SU-DHL-6 (cell line): ENCODE measurements around the gene TRAF6.

Experiments
- EZH2phosphoT487 ChIP-seq: fragments of 200-600 bp; sonication (generic), shearing (Covaris generic); conservative IDR thresholded peaks from 2 replicates; pipeline ENCODE4 v1.6.1; 2018; ENCODE audit warnings: mild to moderate bottlenecking, antibody characterized with exemption, low read length, moderate library complexity, mixed read lengths
- TF ChIP-seq, protein P1 (sequence below): fragments of 200-600 bp; sonication (generic); IDR thresholded peaks from one replicate; pipeline ENCODE4 v1.5.1; 2017; ENCODE audit warnings: antibody characterized with exemption, mild to moderate bottlenecking, low read length, moderate library complexity; ENCODE audit not compliant: insufficient read depth, poor library complexity, severe bottlenecking

DNA sequence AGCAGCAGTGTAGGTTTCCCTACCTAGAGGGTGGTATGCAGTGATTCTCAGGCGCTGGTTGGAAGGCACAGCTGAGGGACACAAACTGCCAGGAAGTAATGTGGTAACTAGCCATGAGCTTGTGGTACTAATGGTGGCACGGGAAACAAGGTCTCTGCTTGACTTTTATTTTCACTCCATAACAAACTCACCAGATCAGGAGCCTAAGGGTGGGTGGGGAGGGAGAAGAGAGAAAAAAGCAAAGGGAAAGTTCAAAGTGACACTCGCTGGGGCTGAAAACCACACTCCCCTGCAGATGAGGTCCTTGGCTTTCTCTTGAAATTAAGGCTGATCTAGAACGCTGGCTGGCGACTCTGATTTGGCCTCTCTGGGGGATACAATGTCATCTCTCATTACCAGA, 22.0 kb downstream of the TRAF6 start:
- no peak for TF ChIP-seq EZH2phosphoT487
- TF ChIP-seq, protein P1, sequence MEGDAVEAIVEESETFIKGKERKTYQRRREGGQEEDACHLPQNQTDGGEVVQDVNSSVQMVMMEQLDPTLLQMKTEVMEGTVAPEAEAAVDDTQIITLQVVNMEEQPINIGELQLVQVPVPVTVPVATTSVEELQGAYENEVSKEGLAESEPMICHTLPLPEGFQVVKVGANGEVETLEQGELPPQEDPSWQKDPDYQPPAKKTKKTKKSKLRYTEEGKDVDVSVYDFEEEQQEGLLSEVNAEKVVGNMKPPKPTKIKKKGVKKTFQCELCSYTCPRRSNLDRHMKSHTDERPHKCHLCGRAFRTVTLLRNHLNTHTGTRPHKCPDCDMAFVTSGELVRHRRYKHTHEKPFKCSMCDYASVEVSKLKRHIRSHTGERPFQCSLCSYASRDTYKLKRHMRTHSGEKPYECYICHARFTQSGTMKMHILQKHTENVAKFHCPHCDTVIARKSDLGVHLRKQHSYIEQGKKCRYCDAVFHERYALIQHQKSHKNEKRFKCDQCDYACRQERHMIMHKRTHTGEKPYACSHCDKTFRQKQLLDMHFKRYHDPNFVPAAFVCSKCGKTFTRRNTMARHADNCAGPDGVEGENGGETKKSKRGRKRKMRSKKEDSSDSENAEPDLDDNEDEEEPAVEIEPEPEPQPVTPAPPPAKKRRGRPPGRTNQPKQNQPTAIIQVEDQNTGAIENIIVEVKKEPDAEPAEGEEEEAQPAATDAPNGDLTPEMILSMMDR: no peak
